ENCODE data around the gene PCP2. TPM values are rescaled to one million over a fixed set of nuclear protein-coding genes. Genes with fewer than 3 reads are reported as not detected.

Gene PCP2
- total RNA-seq, 2 donors from 2014 or later = not detected

DNA sequence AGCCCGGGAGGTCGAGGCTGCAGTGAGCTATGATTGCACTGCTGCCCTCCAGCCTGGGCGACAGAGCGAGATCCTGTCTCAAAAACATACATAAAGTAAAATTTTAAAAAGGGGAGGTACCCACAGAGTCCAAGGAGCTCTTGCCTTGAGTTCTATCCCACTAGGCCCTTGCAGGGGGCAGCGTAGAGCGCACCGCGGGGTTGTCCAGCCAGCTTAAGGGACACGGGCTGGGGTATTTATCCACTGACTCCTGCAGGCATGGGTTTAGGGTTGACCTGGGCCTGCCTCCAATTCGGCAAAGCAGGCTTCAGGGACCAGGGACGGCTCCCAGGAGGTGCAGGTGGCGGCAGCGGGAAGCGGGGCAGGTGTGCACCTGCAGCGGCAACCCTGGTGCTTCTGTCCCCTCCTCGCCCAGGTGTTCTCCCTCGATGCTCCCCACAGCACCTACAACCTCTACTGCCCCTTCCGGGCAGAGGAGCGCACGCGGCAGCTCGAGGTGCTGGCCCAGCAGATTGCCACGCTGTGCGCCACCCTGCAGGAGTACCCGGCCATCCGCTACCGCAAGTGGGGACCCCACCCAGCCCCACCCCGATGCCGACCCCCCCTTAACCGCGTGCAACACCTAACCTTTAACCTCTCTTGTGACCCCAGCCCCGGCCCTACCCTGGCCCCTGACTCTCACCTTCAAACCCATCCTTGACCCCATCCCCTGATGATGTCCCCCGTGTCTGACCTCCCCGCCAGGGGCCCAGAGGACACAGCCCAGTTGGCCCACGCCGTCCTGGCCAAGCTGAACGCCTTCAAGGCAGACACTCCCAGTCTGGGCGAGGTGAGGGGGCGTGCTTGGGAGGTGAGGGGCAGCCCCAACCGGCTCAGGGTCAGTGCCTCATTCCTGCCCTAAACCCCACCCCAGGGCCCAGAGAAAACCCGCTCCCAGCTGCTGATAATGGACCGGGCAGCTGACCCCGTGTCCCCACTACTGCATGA lies 8.1 kb upstream of the PCP2 start:
- Histone ChIP-seq H3K27me3 (no peaks in the 10 kb centered on the region), H3K9me3 (no peaks in the 10 kb centered on the region), H3K4me1 (peaks cover 22% of the 10 kb centered on the region), H3K27ac (no peak overlapping the region), H3K4me3 (no peak overlapping the region), H3K36me3 (replicated peaks in 1 of 2; ENCODE audit: insufficient read depth in 1 of 2, low read depth in 2 of 2) (peaks cover 0 to 2% of the 10 kb centered on the region in 2 donors)
- DNase-seq (no peak), ATAC-seq (no peak)
- intact Hi-C loops (cut with DNase I) = no loop called here
- TF ChIP-seq POLR2A (IDR thresholded peaks at IDR 0.05) = no peak
- 83 to 91% methylated on average over 11 to 39 of the region's 43 CpGs for WGBS, 2 donors

- Histone ChIP-seq H3K27ac (no peak overlapping the region), H3K27me3 (no peaks in the 10 kb centered on the region), H3K4me1 (peaks cover 29% of the 10 kb centered on the region), H3K4me3 (no peak overlapping the region), H3K36me3 (replicated peaks in 1 of 2; ENCODE audit: insufficient read depth in 1 of 2, low read depth in 2 of 2) (peaks cover 0 to 2% of the 10 kb centered on the region in 2 donors), H3K9me3 (no peaks in the 10 kb centered on the region)
- 93 to 95% methylated on average over 9 to 10 of the region's 11 CpGs for WGBS, 2 donors
- no peak for DNase-seq
- ATAC-seq = no peak
- intact Hi-C loops (cut with DNase I) = no loop called here
- TF ChIP-seq, protein P1, sequence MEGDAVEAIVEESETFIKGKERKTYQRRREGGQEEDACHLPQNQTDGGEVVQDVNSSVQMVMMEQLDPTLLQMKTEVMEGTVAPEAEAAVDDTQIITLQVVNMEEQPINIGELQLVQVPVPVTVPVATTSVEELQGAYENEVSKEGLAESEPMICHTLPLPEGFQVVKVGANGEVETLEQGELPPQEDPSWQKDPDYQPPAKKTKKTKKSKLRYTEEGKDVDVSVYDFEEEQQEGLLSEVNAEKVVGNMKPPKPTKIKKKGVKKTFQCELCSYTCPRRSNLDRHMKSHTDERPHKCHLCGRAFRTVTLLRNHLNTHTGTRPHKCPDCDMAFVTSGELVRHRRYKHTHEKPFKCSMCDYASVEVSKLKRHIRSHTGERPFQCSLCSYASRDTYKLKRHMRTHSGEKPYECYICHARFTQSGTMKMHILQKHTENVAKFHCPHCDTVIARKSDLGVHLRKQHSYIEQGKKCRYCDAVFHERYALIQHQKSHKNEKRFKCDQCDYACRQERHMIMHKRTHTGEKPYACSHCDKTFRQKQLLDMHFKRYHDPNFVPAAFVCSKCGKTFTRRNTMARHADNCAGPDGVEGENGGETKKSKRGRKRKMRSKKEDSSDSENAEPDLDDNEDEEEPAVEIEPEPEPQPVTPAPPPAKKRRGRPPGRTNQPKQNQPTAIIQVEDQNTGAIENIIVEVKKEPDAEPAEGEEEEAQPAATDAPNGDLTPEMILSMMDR (IDR thresholded peaks at IDR 0.05) = no peak
- TF ChIP-seq POLR2A (IDR thresholded peaks at IDR 0.05) = no peak
Measured at GRCh38 chr19:7640803-7641202, 7.3 kb upstream of the PCP2 start.

DNA sequence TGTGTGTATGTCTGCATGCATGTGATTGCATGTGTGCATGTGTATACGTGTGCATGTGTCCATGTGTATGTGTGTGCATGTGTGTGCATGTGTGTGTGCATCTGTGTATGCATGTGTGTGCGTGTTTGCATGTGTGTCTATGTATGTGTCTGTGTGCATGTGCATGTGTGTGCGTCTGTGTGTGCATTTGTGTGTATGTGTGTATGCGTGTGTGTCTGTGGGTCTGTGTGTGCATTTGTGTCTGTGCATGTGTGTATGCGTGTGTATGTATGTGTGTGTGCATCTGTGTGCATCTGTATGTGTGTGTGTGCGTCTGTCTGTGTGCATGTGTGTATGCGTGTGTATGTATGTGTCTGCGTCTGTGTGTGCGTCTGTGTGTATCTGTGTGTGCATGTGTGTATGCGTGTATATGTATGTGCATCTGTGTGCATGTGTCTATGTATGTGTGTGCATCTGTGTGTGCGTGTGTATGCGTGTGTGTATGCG lies 6.4 kb upstream of the PCP2 start:
- H3K27ac ChIP-seq = no peak overlapping the region
- intact Hi-C loops (cut with DNase I) = no loop called here
- H3K4me1 ChIP-seq = peaks cover 36% of the 10 kb centered on the region
- WGBS, 2 donors = 88 to 95% methylated on average over 13 of the region's 13 CpGs
- H3K36me3 ChIP-seq (replicated peaks in 1 of 2; ENCODE audit: insufficient read depth in 1 of 2, low read depth in 2 of 2) = peaks cover 0 to 2% of the 10 kb centered on the region in 2 donors
- ATAC-seq (no peak), DNase-seq (no peak)
- H3K27me3 ChIP-seq = no peaks in the 10 kb centered on the region
- TF ChIP-seq POLR2A (IDR thresholded peaks at IDR 0.05) = no peak
- TF ChIP-seq, protein P1 (IDR thresholded peaks at IDR 0.05) = no peak
- H3K9me3 ChIP-seq = no peaks in the 10 kb centered on the region
- no peak overlapping the region for H3K4me3 ChIP-seq

GRCh38 chr19:7638802-7639465 lies 5.4 kb upstream of the PCP2 start:
- Histone ChIP-seq H3K27ac (no peak overlapping the region), H3K27me3 (no peaks in the 10 kb centered on the region), H3K9me3 (no peaks in the 10 kb centered on the region), H3K4me1 (peaks cover 40% of the 10 kb centered on the region), H3K36me3 (replicated peaks in 1 of 2; ENCODE audit: insufficient read depth in 1 of 2, low read depth in 2 of 2) (peaks cover 0 to 2% of the 10 kb centered on the region in 2 donors), H3K4me3 (no peak overlapping the region)
- intact Hi-C loops (cut with DNase I) = no loop called here
- no peak for ATAC-seq
- no peak for DNase-seq
- TF ChIP-seq, protein P1 (IDR thresholded peaks at IDR 0.05) = no peak
- TF ChIP-seq POLR2A (IDR thresholded peaks at IDR 0.05) = no peak
- 72 to 81% methylated on average over 9 to 12 of the region's 12 CpGs for WGBS, 2 donors

All from body of pancreas (tissue), 4 donors.